Fibroblast of pulmonary artery (primary cell): ENCODE data around the gene CEBPB.
"Not testable (repeated sequence)": the region's sequence is repeated elsewhere in the genome, so short reads cannot be mapped to it uniquely, and the experiment has no call there.

ENCODE experiments used
- DNase-seq: peaks from one replicate; pipeline ENCODE4 v3.0.0-alpha.2; 2010; ENCODE audit warnings: low read depth
- H3K4me3 ChIP-seq: replicated peaks from 2 replicates; pipeline ENCODE4 v1.5.1; 2011; ENCODE audit warnings: low read depth, mild to moderate bottlenecking, control low read depth, low read length, moderate library complexity
- CTCF ChIP-seq: IDR thresholded peaks from 2 replicates; pipeline ENCODE4 v1.5.1; 2011; ENCODE audit warnings: mild to moderate bottlenecking, control low read depth, low read length, inconsistent platforms; ENCODE audit errors: missing control alignments

CEBPB gene

GRCh38 chr20:50198716-50199115, 8.1 kb downstream of the CEBPB start:
- TF ChIP-seq CTCF, result no peak
- no peak for DNase-seq
- no peak overlapping the region for H3K4me3 ChIP-seq

- DNase-seq, result no peak
Measured at GRCh38 chr20:50199703-50200102, 9.1 kb downstream of the CEBPB start.

GRCh38 chr20:50200482-50201104, 10.0 kb downstream of the CEBPB start:
- TF ChIP-seq CTCF, result no peak
- no peak overlapping the region for H3K4me3 ChIP-seq
- no peak for DNase-seq

More at GRCh38 chr20:50199703-50200102, 9.1 kb downstream of the CEBPB start:
- no peak for TF ChIP-seq CTCF
- H3K4me3 ChIP-seq, result no peak overlapping the region

- DNase-seq, H3K4me3 ChIP-seq: not testable (repeated sequence)
Measured at GRCh38 chr20:50201710-50202109, 11.1 kb downstream of the CEBPB start.

GRCh38 chr20:50202677-50203076, 12.0 kb downstream of the CEBPB start:
- no peak overlapping the region for H3K4me3 ChIP-seq
- no peak for TF ChIP-seq CTCF
- no peak for DNase-seq

- no peak overlapping the region for H3K4me3 ChIP-seq
- no peak for TF ChIP-seq CTCF
- DNase-seq, result no peak
Measured at GRCh38 chr20:50203951-50204937, 13.6 kb downstream of the CEBPB start.

GRCh38 chr20:50207026-50207425, 16.4 kb downstream of the CEBPB start:
- no peak overlapping the region for H3K4me3 ChIP-seq
- no peak for DNase-seq
- no peak for TF ChIP-seq CTCF
